HG03460 (cell line): ENCODE data around the gene SPAG7.

Experiments
- ATAC-seq: cut with Tn5 transposase; IDR thresholded peaks from one replicate; pipeline ENCODE4 v1.9.1; 2021; ENCODE audit not compliant: unreplicated experiment

Gene SPAG7

DNA sequence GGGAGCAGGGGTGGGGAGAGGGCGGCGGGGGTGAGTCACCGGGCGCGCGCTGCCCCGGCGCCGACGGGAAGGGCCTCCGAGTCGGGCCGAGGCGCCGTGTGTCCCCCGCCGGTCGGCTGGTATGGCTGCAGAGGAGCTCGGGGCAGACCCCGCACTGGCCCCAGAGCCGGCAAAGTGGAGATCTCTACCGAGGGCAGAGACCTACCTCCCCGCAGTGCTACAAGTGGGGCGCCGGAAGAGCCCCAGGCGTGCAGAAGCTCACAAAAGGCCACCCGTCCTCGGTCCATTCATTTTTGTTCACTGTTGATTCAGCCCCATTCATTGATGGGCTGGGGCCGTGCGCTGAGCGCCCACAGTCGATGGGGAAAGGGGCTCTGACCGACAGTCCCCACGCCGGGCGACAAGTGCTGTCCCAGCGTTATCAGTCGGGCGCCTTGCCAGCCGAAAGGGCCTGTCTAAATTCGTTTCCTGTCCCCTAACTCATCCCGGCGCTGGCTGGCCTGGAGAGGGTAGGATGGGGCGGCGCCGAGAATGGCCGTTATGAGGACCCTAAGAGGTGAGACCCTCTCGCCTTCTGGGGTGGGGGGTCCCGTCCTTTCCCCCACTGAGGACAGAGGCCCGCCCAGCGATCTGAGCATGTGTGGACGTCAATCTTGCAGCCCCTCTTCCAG lies 17.4 kb downstream of the SPAG7 start:
- ATAC-seq = peak; percentile 9

- ATAC-seq = peak; percentile 28
Measured at GRCh38 chr17:4949321-4950074, 18.1 kb downstream of the SPAG7 start.

GRCh38 chr17:4948931-4949320 lies 18.7 kb downstream of the SPAG7 start:
- peak; percentile 29 for ATAC-seq

- ATAC-seq = peak; percentile 17
Measured at GRCh38 chr17:4948166-4948930, 19.3 kb downstream of the SPAG7 start, which contains the start of gene PFN1. Gene PFN1 (minus strand): TSS chr17:4948530. CDS start chr17:4948394, 136 bp downstream.

DNA sequence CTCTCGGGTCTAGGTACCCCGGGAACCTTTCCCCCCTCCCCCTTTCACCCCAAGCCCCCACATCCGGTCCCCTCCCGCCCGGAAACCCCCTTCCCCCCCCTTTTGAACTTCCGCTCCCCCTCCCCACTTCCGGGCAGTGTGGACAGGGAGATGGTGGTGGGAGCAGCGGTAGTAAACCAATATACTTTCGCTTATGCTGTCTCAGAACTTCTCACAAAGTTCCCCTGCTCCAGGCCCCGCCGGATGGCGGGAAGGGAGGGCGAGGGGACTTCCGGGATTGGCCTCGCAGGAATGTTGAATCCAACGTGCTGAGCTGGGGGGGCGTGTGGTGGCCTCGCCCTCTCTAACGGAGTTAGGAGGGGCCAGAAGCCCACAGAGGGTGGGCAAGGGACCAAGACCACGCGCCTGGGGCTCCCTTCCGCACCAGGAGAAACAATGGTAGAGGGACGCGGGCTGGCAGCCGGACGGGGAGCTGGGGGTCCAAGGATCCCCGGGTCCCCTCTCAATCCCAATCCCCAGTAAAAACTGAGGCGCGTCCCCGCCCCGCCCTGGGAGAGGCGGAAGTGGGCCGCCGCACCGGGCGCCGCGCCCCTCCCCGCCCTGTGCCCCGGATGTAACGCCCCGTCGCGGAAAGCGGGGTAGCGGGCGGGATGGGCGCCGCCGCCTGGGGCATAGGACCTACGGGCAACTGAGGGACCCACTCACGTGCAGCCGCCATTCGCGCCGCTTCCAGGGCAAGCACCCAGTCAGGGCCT lies 20.0 kb downstream of the SPAG7 start:
- no peak for ATAC-seq

DNA sequence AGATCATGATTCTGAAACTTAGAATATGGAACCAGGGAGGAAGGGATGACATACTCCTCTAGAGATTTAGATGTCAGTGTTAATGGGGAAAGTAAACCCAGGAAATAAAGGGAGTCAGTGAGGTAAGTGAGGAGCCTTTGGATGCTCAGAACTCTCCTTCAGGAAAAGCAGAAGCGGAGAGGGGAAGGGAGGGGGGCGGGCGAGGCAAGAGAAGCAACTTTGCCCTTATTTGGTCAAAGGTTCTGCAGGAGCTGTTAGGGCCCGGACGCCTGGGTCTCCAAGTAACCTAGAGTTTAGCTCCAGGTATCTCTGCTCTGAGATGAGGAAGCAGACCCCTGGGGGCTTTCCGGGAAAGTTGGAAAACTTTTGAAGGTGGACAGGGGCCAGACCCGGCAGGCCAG lies 20.6 kb downstream of the SPAG7 start:
- no peak for ATAC-seq

GRCh38 chr17:4946312-4946976 lies 21.2 kb downstream of the SPAG7 start:
- ATAC-seq = no peak

- ATAC-seq = no peak
Measured at GRCh38 chr17:4945944-4946280, 21.7 kb downstream of the SPAG7 start.

GRCh38 chr17:4945176-4945943 lies 22.3 kb downstream of the SPAG7 start:
- peak; percentile 18 for ATAC-seq

DNA sequence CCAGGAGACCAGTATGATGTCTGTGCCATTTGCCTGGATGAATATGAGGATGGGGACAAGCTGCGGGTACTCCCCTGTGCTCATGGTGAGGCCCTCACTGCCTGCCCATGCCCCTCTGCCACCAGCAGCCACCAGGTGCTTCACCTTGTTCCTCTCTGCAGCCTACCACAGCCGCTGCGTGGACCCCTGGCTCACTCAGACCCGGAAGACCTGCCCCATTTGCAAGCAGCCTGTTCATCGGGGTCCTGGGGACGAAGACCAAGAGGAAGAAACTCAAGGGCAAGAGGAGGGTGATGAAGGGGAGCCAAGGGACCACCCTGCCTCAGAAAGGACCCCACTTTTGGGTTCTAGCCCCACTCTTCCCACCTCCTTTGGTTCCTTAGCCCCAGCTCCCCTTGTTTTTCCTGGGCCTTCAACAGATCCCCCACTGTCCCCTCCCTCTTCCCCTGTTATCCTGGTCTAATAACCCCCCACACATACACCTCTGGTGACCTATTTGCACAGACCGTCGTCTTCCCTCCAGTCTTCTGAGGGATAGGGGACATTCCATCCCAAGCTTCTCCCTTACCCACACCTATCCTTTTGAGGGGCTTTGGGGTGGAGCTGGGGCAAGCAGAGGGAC lies 23.0 kb downstream of the SPAG7 start:
- no peak for ATAC-seq

DNA sequence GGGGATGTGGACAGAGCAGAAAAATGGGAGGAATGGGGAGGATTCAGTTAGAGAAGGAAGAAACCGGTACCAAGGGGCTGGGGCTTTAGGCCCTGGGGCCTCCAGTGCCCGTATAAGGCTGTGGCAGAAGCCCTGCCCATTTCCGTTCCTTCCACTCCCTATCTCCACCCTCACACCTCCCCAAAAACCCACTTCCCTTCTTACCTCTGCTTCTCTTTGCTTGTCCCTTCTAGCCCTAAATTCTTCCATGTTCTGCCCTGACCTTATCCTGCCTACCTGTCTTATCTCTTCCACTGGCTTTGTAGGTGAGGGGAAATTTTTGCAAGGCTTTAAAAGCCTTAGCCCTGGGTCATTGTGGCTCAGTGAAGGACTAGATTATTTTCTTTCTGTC lies 23.5 kb downstream of the SPAG7 start:
- no peak for ATAC-seq

- ATAC-seq = no peak
Measured at GRCh38 chr17:4942760-4943508, 24.7 kb downstream of the SPAG7 start.

DNA sequence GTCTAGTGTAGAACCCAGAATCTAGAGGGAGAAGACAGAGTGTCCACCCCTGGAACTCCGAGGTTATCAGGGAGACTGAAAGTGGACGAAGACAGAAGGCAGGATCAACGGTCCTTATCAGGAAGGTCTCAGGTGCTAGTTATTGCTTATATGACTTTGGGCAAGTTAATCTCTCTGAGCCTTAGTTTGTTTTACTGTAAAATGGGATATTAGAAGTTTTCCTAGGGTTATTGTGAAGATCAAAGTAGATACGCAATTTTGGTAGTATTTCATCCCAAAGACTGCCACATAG lies 26.4 kb downstream of the SPAG7 start:
- no peak for ATAC-seq

DNA sequence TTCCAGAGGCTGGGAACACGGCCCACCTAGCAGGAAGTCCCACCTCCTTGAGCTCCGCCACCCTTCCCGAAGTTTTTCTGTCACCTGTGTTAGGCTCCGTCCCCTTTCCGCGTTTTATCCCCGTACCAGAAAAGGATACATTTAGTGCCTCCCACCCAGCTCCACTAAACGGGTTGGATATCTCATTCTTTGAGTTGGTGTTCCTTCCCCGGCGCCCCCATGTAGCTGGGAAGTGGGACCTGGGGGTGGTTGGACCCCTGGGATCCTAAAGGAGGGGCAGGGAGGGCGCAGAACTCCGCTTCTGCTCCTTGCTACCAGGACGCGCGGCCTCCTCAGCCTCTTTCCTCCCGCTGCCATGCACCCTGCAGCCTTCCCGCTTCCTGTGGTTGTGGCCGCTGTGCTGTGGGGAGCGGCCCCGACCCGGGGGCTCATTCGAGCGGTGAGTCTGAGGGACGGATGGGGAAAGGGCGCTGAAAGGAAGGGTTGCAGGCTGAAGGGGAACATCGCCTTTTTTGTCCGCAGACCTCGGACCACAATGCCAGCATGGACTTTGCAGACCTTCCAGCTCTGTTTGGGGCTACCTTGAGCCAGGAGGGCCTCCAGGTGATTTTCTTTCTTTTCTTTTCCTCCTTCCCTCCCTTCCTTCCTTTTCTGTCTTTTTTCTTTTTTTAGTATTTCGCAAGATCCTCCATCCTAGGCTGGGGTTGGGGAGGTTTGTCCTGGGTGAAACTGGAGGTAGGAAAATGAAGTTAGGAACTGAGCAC lies 26.9 kb downstream of the SPAG7 start:
- no peak for ATAC-seq

- peak; percentile 73 for ATAC-seq
Measured at GRCh38 chr17:4939796-4940554, 27.6 kb downstream of the SPAG7 start, which contains the start of the genes RNF167 and SLC25A11. Gene RNF167 (plus strand): TSS chr17:4940268. CDS start chr17:4940910, 642 bp downstream. Gene SLC25A11 (minus strand): TSS chr17:4940046. CDS start chr17:4939910, 136 bp downstream.

- peak; percentile 17 for ATAC-seq
Measured at GRCh38 chr17:4939546-4939795, 28.1 kb downstream of the SPAG7 start.

DNA sequence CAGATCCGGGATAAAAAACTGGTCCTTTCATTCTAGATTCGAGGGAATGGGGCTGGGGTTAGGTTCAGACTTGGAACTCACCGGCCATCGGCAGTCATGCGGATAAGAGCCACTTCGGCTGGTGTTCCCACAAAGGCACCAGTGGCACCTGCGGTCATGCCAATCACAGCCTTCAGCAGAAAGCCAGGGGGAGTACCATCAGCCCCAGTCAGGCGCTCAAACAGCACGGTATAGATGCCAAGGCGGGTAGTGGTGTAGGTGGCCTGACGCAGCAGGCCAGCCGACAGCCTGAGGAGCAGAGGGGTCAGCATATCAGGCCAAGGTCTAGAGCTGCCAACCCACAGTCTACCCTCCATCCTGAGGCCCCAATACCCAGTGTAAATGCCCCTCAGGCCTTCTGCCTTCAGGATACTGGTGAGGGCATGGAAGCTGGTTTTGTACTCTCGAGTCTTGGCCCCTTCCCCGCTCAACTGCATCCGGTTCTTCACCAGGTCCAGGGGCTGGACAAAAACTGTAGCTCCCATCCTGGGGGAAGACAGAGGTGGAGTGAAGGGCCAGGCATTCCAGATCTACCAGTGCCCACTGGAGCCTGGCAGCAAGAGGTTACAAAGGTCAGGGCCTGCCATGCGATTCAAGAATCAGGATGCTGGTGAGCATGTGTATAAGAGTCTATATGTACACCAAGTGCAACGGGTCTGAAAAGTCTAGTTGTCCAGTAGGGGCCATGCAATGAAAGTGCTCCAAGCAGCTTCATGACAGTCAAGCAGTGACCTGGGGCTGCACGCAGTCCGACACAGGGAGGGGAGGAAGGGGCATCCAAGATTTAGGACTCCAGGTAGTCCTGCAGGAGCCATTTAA lies 28.7 kb downstream of the SPAG7 start:
- no peak for ATAC-seq
